ENCODE measurements around the gene AUTS2.
"Not testable (repeated sequence)": the region's sequence is repeated elsewhere in the genome, so short reads cannot be mapped to it uniquely, and the experiment has no call there.

AUTS2 gene

GRCh38 chr7:70812511-70812910 is 1214.2 kb downstream of the AUTS2 start:
- DNase-seq (ENCODE audit: low spot score): no peak

- DNase-seq (ENCODE audit: low spot score): not testable (repeated sequence)
These were observed 1224.2 kb downstream of the AUTS2 start for GRCh38 chr7:70822490-70822889.

DNA sequence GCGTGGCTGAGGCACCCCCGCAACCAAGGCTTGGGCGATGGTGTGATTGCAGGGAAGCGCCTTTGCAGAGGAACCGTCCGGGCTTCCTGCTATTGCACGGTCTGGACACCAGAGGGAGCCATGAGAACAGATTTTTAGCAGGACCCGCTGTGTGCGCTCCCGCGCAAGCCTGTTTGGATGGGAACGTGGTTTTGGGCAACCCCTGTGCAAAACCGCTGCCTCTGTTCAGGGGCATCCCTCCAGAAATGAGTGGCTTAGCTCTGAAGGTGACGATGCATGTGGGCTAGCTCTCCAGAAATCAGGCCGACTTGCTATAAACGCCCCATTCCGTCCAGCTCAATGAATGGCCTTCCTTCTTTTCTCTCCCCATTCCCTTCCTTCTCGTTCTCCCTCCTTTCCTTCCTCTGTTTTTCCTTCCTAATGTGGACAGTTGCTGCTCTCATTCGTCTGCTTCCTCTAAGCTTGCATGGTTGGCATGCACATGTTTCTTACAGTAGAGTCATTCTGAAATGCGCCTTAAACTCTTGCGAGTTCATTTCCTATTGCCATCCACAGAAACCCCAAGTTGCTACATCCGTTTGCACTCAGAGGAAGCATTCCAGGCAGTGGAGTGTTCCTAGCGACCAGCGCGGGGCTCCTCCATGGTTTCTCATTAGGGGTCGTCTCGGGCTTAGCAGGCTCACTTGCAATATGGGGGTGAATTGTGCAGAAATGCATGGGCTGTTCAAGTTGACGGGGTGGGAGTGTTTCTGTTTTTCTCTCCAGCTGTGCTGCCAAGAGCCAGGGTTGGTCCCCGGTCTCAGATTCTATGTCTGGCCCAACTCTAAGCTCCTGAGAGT is 1231.2 kb downstream of the AUTS2 start:
- peak; percentile 90 for DNase-seq (ENCODE audit: low spot score)

DNA sequence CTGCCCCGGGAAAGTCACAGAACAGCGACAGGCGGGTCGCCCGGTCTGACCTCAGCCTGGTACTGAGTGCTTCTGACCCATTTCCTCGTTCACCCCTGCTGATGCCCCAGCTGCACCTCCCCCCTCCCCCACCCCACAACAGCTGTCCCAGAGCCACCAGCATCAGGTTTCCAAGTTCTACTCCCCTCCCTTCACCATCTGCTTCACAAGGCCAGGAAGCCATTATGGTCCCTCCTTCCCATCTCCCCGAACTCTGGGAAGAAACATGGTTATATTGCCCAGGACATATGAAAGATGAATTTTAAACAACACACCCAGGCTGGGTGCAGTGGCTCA is 1231.8 kb downstream of the AUTS2 start:
- no peak for DNase-seq (ENCODE audit: low spot score)

DNA sequence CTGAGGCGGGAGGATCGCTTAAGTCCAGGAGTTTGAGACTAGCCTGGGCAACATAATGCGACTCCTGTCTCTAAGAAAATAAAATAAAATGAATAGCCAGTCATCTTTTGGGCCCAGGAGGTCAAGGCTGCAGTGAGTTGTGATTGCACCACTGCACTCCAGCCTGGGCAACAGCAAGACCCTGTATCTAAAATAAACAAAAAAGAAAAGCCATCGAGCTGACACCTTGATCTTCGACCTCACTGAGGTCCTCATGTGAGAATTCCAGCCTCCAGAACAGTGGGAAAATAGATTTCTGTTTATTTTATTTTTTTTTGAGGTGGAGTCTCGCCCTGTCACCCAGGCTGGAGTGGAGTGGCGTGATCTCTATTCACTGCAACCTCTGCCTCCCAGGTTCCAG is 1232.2 kb downstream of the AUTS2 start:
- DNase-seq (ENCODE audit: low spot score): no peak

DNA sequence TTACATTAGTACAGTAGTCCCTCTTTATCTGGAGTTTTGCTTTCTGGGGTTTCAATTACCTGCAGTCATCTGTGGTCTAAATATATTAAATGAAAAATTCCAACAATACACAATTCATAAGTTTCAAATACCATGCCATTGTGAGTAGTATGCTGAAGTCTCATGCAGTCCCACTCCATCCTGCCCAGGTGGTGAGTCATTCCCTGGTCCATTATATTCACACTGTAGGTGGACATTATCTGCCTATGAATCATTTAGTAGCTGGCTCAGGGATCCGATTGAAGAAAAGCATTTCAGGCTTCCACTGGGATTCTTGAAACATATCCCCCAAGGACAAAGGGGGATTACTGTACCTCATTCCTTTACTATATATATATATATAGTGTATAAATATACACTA is 1235.5 kb downstream of the AUTS2 start:
- peak; percentile 33 for DNase-seq (ENCODE audit: low spot score)

DNA sequence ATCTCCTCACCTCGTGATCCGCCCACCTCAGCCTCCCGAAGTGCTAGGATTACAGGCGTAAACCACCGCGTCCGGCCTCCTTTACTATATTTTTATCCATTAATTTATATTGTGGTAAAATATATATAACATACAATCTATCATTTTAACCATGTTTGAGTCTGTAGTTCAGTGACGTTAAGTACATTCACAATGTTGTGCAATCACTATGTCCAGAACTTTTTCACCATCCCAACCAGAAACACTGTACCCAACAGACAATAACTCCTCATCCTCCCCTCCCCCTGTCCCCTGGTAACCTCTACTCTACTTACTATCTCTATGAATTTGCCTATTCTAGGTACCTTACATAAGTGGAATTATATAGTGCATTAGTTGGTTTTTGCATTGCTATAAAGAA is 1236.1 kb downstream of the AUTS2 start:
- DNase-seq (ENCODE audit: low spot score): no peak

DNA sequence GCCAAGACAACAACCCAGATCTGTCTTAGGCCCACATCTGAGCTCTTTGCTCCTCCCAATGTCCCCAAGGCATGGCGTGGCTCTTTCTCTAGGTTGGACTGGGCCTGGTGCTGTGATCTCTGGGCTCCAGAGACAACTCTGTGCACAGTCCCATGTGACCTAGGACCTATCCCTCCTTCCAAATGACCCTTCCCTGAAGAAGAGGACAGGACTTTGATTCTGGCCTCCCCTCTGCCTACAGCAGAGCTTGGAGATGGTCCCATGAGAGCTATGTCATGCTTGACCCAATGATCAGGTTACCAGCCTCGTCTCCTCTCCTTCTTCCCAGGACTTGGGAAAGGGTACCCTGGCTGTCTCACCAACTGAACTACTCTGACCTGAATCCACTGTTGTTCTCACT is 1237.4 kb downstream of the AUTS2 start:
- DNase-seq (ENCODE audit: low spot score): no peak

- no peak for DNase-seq (ENCODE audit: low spot score)
These were observed 1238.0 kb downstream of the AUTS2 start for GRCh38 chr7:70836279-70836678.

- DNase-seq (ENCODE audit: low spot score): no peak
These were observed 1238.7 kb downstream of the AUTS2 start for GRCh38 chr7:70836946-70837345.

GRCh38 chr7:70837589-70837988 is 1239.3 kb downstream of the AUTS2 start:
- DNase-seq (ENCODE audit: low spot score): no peak

- no peak for DNase-seq (ENCODE audit: low spot score)
These were observed 1240.1 kb downstream of the AUTS2 start for GRCh38 chr7:70838292-70838907.
